ENCODE results near the gene NHLH1.
"Not testable (repeated sequence)": the region's sequence is repeated elsewhere in the genome, so short reads cannot be mapped to it uniquely, and the experiment has no call there.

NHLH1 gene

DNA sequence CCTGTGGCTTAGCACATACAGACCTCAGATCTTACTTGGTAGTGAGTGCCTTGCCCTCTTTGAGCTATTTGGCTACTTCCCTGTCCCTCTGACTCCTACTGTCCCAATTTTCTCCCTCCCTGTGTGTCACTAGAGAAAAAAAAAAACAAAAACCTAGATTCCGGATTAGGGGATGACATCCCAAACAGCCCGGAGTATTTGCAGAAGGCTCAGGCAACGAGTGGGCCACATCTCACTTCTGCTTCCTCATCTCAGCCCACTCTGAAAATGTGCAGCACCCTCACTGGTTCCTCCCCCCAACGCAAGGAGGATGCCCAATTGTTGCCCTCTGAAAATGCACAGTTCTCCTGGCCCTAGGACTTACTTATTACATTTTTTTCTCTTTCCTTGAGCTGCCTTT lies 4.9 kb downstream of the NHLH1 start:
- TF ChIP-seq, protein P1, sequence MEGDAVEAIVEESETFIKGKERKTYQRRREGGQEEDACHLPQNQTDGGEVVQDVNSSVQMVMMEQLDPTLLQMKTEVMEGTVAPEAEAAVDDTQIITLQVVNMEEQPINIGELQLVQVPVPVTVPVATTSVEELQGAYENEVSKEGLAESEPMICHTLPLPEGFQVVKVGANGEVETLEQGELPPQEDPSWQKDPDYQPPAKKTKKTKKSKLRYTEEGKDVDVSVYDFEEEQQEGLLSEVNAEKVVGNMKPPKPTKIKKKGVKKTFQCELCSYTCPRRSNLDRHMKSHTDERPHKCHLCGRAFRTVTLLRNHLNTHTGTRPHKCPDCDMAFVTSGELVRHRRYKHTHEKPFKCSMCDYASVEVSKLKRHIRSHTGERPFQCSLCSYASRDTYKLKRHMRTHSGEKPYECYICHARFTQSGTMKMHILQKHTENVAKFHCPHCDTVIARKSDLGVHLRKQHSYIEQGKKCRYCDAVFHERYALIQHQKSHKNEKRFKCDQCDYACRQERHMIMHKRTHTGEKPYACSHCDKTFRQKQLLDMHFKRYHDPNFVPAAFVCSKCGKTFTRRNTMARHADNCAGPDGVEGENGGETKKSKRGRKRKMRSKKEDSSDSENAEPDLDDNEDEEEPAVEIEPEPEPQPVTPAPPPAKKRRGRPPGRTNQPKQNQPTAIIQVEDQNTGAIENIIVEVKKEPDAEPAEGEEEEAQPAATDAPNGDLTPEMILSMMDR (conservative IDR thresholded peaks at IDR 0.05): no peak
- H3K27ac ChIP-seq: no peak overlapping the region

DNA sequence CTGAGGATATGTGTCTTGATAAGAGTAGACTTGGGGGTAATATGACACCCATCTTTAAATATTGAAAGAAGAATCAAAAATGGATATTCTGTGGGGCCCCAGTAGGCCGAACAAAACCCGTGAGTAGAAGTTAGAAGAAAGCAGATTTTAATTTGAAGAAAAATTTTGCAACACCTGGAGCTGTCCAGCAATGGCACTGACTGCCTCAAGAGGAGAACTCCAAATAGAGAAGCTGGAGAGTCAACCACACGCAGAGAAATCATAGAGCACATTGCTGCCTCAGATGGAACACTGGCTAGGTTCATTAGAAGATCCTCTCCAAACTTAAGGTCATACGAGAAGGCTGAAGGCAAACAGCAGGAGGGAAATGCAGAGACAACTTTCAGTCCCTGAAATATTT lies 6.8 kb downstream of the NHLH1 start:
- TF ChIP-seq, protein P1 (conservative IDR thresholded peaks at IDR 0.05): no peak
- H3K27ac ChIP-seq: no peak overlapping the region

GRCh38 chr1:160374306-160375110 lies 7.6 kb downstream of the NHLH1 start:
- TF ChIP-seq, protein P1 (conservative IDR thresholded peaks at IDR 0.05): no peak

GRCh38 chr1:160375788-160376524 lies 9.1 kb downstream of the NHLH1 start:
- TF ChIP-seq, protein P1 (conservative IDR thresholded peaks at IDR 0.05): no peak

More at GRCh38 chr1:160374306-160375110, 7.6 kb downstream of the NHLH1 start:
- no peak overlapping the region for H3K27ac ChIP-seq

GRCh38 chr1:160376525-160377131 lies 9.8 kb downstream of the NHLH1 start:
- TF ChIP-seq, protein P1 (conservative IDR thresholded peaks at IDR 0.05): peak; percentile 88
- H3K27ac ChIP-seq: no peak overlapping the region

More at GRCh38 chr1:160375788-160376524, 9.1 kb downstream of the NHLH1 start:
- no peak overlapping the region for H3K27ac ChIP-seq

DNA sequence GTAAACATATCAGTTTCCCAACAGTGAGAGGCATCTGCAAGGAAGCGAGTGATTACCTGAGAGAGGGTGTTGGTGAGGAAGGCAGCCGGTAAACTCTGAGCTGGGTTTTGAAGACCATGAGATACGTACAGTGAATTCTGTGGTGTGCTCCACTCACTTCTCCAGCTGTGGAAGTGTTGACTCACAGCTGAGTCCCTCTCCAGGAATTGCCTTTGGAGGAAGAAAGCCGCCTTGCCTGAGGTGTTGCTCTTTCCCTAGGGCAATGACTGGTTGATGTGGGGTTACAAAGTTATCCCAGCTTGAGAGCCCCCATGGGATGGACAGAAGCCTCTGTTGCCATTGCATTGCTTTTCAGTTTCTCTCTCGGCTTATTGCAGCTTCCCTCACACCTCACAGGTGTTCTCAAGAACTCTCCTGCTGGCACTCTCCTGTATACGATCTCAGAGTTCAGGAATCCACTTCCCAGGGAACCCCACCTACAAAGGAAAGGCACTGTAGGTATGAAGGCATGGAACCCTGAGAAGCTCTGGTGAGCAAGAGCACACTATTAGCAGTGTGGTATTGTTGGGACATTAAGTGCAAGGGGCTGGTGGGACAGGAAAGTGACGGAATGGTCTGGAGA lies 10.8 kb downstream of the NHLH1 start:
- H3K27ac ChIP-seq: no peak overlapping the region
- TF ChIP-seq, protein P1 (conservative IDR thresholded peaks at IDR 0.05): no peak

DNA sequence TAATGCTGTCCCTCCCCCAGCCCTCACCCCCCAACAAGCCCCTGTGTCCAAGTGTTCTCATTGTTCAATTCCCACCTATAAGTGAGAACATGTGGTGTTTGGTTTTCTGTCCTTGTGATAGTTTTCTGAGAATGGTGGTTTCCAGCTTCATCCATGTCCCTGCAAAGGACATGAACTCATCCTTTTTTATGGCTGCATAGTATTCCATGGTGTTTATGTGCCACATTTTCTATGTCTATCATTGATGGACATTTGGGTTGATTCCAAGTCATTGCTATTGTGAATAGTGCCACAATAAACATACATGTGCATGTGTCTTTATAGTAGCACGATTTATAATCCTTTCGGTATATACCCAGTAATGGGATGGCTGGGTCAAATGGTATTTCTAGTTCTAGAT lies 17.9 kb downstream of the NHLH1 start:
- not testable (repeated sequence) for H3K27ac ChIP-seq

DNA sequence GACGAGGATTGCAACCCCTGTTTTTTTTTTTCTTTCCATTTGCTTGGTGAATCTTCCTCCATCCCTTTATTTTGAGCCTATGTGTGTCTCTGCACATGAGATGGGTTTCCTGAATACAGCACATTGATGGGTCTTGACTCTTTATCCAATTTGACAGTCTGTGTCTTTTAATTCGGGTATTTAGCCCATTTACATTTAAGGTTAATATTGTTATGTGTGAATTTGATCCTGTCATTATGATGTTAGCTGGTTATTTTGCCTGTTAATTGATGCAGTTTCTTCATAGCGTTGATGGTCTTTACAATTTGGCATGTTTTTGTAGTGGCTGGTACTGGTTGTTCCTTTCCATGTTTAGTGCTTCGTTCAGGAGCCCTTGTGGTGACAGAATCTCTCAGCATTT lies 21.5 kb downstream of the NHLH1 start:
- H3K27ac ChIP-seq: not testable (repeated sequence)
